ENCODE data around the gene JAZF1. TPM values are rescaled to one million over a fixed set of nuclear protein-coding genes. Genes with fewer than 3 reads are reported as not detected.

The JAZF1 gene
- total and polyA plus RNA-seq, 2 donors, result 3.9 to 14.5 TPM

- Histone ChIP-seq H3K4me1 (ENCODE audit: control insufficient read depth in 2 of 2, insufficient read depth in 2 of 2, low read length in 2 of 2) (no peaks in the 10 kb centered on the region), H3K4me3 (ENCODE audit: low read length in 2 of 2) (no peak overlapping the region), H3K36me3 (ENCODE audit: control insufficient read depth in 2 of 2, insufficient read depth in 2 of 2, low read length in 1 of 2) (no peaks in the 10 kb centered on the region), H3K9me3 (ENCODE audit: control insufficient read depth in 2 of 2, insufficient read depth in 1 of 2, low read length in 1 of 2) (no peaks in the 10 kb centered on the region), H3K27ac (ENCODE audit: low read depth in 1 of 2, low read length in 1 of 2) (peak overlapping the region in 1 of 2 donors; percentile 28), H3K27me3 (ENCODE audit: control insufficient read depth in 2 of 2, insufficient read depth in 1 of 2, low read length in 1 of 2) (no peaks in the 10 kb centered on the region)
- WGBS, result 45% methylated on average over 7 of the region's 7 CpGs
- DNase-seq (ENCODE audit: low read depth in 6 of 9, low spot score in 9 of 9), result peak in 1 of 9 donors; percentile 12
Measured at GRCh38 chr7:28005075-28005846, 175.3 kb downstream of the JAZF1 start.

GRCh38 chr7:28003408-28003807 lies 177.2 kb downstream of the JAZF1 start:
- H3K9me3 ChIP-seq (ENCODE audit: control insufficient read depth in 2 of 2, insufficient read depth in 1 of 2, low read length in 1 of 2), result no peaks in the 10 kb centered on the region
- H3K4me1 ChIP-seq (ENCODE audit: control insufficient read depth in 2 of 2, insufficient read depth in 2 of 2, low read length in 2 of 2), result no peaks in the 10 kb centered on the region
- H3K27ac ChIP-seq (ENCODE audit: low read depth in 1 of 2, low read length in 1 of 2), result no peak overlapping the region
- no peaks in the 10 kb centered on the region for H3K36me3 ChIP-seq (ENCODE audit: control insufficient read depth in 2 of 2, insufficient read depth in 2 of 2, low read length in 1 of 2)
- WGBS, result over 99% methylated on average over 2 of the region's 2 CpGs
- DNase-seq (ENCODE audit: low read depth in 6 of 9, low spot score in 9 of 9), result no peak
- no peak overlapping the region for H3K4me3 ChIP-seq (ENCODE audit: low read length in 2 of 2)
- H3K27me3 ChIP-seq (ENCODE audit: control insufficient read depth in 2 of 2, insufficient read depth in 1 of 2, low read length in 1 of 2), result no peaks in the 10 kb centered on the region

DNA sequence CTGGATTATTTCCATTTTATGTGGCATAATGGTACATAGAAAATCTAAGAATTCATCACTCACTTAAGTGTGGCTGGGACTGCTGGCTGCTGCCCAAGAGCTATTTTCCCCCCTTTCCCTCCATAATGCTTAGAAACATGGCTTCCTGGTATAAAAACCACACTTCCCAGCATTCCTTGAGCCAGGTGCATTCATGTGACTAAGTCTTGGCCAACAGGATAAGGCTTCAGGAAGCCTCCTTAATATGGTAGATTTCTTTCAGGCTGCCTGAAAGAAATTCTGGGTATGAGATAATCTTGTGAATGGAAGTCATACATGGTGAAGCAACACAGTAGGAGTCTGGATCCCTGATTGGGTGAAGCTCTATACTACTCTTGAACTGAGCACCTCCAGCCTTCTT lies 178.0 kb downstream of the JAZF1 start:
- no peaks in the 10 kb centered on the region for H3K27me3 ChIP-seq (ENCODE audit: control insufficient read depth in 2 of 2, insufficient read depth in 1 of 2, low read length in 1 of 2)
- H3K4me3 ChIP-seq (ENCODE audit: low read length in 2 of 2), result no peak overlapping the region
- H3K4me1 ChIP-seq (ENCODE audit: control insufficient read depth in 2 of 2, insufficient read depth in 2 of 2, low read length in 2 of 2), result no peaks in the 10 kb centered on the region
- no peaks in the 10 kb centered on the region for H3K9me3 ChIP-seq (ENCODE audit: control insufficient read depth in 2 of 2, insufficient read depth in 1 of 2, low read length in 1 of 2)
- no peaks in the 10 kb centered on the region for H3K36me3 ChIP-seq (ENCODE audit: control insufficient read depth in 2 of 2, insufficient read depth in 2 of 2, low read length in 1 of 2)
- DNase-seq (ENCODE audit: low read depth in 6 of 9, low spot score in 9 of 9), result no peak
- H3K27ac ChIP-seq (ENCODE audit: low read depth in 1 of 2, low read length in 1 of 2), result no peak overlapping the region

- no peak for DNase-seq (ENCODE audit: low read depth in 6 of 9, low spot score in 9 of 9)
- Histone ChIP-seq H3K4me3 (ENCODE audit: low read length in 2 of 2) (no peak overlapping the region), H3K27ac (ENCODE audit: low read depth in 1 of 2, low read length in 1 of 2) (no peak overlapping the region), H3K9me3 (ENCODE audit: control insufficient read depth in 2 of 2, insufficient read depth in 1 of 2, low read length in 1 of 2) (no peaks in the 10 kb centered on the region), H3K4me1 (ENCODE audit: control insufficient read depth in 2 of 2, insufficient read depth in 2 of 2, low read length in 2 of 2) (no peaks in the 10 kb centered on the region), H3K36me3 (ENCODE audit: control insufficient read depth in 2 of 2, insufficient read depth in 2 of 2, low read length in 1 of 2) (no peaks in the 10 kb centered on the region), H3K27me3 (ENCODE audit: control insufficient read depth in 2 of 2, insufficient read depth in 1 of 2, low read length in 1 of 2) (no peaks in the 10 kb centered on the region)
Measured at GRCh38 chr7:28001896-28002295, 178.7 kb downstream of the JAZF1 start.

- H3K27ac ChIP-seq (ENCODE audit: low read depth in 1 of 2, low read length in 1 of 2), result no peak overlapping the region
- H3K4me3 ChIP-seq (ENCODE audit: low read length in 2 of 2), result no peak overlapping the region
- DNase-seq (ENCODE audit: low read depth in 6 of 9, low spot score in 9 of 9), result no peak
- no peaks in the 10 kb centered on the region for H3K27me3 ChIP-seq (ENCODE audit: control insufficient read depth in 2 of 2, insufficient read depth in 1 of 2, low read length in 1 of 2)
- H3K4me1 ChIP-seq (ENCODE audit: control insufficient read depth in 2 of 2, insufficient read depth in 2 of 2, low read length in 2 of 2), result no peaks in the 10 kb centered on the region
- 96% methylated on average over 3 of the region's 3 CpGs for WGBS
- no peaks in the 10 kb centered on the region for H3K36me3 ChIP-seq (ENCODE audit: control insufficient read depth in 2 of 2, insufficient read depth in 2 of 2, low read length in 1 of 2)
- no peaks in the 10 kb centered on the region for H3K9me3 ChIP-seq (ENCODE audit: control insufficient read depth in 2 of 2, insufficient read depth in 1 of 2, low read length in 1 of 2)
Measured at GRCh38 chr7:27999829-28000228, 180.8 kb downstream of the JAZF1 start.

DNA sequence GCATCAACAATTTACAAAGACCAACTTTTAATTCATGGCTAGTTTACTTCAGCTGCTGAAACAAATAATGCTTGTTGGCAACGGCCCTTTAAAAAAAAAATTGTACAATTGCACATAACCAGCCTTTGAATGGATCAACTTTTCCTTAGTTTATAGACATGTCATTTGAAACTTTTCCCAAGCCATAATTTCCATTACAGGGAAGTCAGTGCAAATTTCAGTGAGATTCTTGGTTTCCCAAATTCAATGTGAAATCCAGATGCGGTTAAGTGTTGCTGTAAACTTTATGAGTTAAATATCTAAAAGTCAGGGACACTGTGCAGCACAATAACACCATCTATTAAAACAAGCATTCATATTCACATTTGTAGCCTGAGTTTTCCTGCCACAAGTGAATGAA lies 182.2 kb downstream of the JAZF1 start:
- DNase-seq (ENCODE audit: low read depth in 6 of 9, low spot score in 9 of 9), result no peak
- WGBS, result 50% methylated on average over 2 of the region's 2 CpGs
- no peaks in the 10 kb centered on the region for H3K4me1 ChIP-seq (ENCODE audit: control insufficient read depth in 2 of 2, insufficient read depth in 2 of 2, low read length in 2 of 2)

DNA sequence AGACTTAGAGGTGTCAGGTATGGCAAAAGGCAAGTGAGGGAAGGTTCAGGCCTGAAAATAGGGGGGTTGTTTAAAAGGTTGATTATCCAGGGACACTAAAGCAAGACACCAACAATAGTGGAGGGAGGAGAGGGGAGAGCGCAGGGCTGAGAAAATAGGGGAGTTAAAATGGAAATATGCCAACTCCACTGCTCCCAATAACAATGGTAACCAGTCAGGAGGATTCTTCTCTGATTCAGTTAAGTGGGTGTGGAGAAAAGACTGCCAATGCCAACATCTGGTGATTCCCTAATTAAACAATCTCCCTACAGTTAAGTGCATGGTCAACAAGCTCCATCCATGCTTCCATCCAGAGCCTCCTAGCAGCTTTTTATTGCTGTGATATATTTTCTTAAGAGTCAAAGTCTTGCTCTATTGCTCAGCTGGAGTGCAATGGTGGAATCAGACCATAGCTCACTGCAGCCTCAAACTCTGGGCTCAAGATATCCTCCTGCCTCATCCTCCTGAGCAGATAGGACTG lies 183.3 kb downstream of the JAZF1 start:
- H3K27me3 ChIP-seq (ENCODE audit: control insufficient read depth in 2 of 2, insufficient read depth in 1 of 2, low read length in 1 of 2), result no peaks in the 10 kb centered on the region
- no peaks in the 10 kb centered on the region for H3K36me3 ChIP-seq (ENCODE audit: control insufficient read depth in 2 of 2, insufficient read depth in 2 of 2, low read length in 1 of 2)
- H3K27ac ChIP-seq (ENCODE audit: low read depth in 1 of 2, low read length in 1 of 2), result no peak overlapping the region
- no peak overlapping the region for H3K4me3 ChIP-seq (ENCODE audit: low read length in 2 of 2)
- H3K9me3 ChIP-seq (ENCODE audit: control insufficient read depth in 2 of 2, insufficient read depth in 1 of 2, low read length in 1 of 2), result no peaks in the 10 kb centered on the region
- no peaks in the 10 kb centered on the region for H3K4me1 ChIP-seq (ENCODE audit: control insufficient read depth in 2 of 2, insufficient read depth in 2 of 2, low read length in 2 of 2)
- no peak for DNase-seq (ENCODE audit: low read depth in 6 of 9, low spot score in 9 of 9)
- WGBS, result 100% methylated on average over 1 of the region's 1 CpG

More for the DNA sequence above, 182.2 kb downstream of the JAZF1 start:
- H3K27me3 ChIP-seq (ENCODE audit: control insufficient read depth in 2 of 2, insufficient read depth in 1 of 2, low read length in 1 of 2), result no peaks in the 10 kb centered on the region
- no peak overlapping the region for H3K27ac ChIP-seq (ENCODE audit: low read depth in 1 of 2, low read length in 1 of 2)
- no peak overlapping the region for H3K4me3 ChIP-seq (ENCODE audit: low read length in 2 of 2)
- H3K36me3 ChIP-seq (ENCODE audit: control insufficient read depth in 2 of 2, insufficient read depth in 2 of 2, low read length in 1 of 2), result no peaks in the 10 kb centered on the region
- H3K9me3 ChIP-seq (ENCODE audit: control insufficient read depth in 2 of 2, insufficient read depth in 1 of 2, low read length in 1 of 2), result no peaks in the 10 kb centered on the region

DNA sequence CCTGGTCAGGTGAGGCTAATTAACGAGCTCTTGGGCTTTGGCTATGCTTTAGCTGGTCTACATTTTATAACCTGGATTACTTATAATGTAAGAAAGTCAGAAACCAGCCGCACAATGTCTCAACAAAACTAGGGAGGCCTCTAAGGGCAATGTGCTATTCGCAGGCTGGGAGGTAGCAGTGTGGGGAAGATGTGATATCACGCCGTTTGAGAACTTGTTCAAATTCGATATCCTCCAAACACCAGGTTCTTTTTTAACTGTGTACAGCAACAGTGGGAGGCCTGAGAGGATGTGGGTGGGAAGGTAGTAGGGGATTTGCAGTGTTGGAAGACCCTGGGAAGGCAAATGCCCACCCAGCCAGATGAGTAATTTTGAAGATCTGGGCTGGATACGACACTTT lies 184.5 kb downstream of the JAZF1 start:
- no peaks in the 10 kb centered on the region for H3K9me3 ChIP-seq (ENCODE audit: control insufficient read depth in 2 of 2, insufficient read depth in 1 of 2, low read length in 1 of 2)

GRCh38 chr7:27995228-27995627 lies 185.4 kb downstream of the JAZF1 start:
- DNase-seq (ENCODE audit: low read depth in 6 of 9, low spot score in 9 of 9), result no peak

More for the DNA sequence above, 184.5 kb downstream of the JAZF1 start:
- Histone ChIP-seq H3K27me3 (ENCODE audit: control insufficient read depth in 2 of 2, insufficient read depth in 1 of 2, low read length in 1 of 2) (no peaks in the 10 kb centered on the region), H3K36me3 (ENCODE audit: control insufficient read depth in 2 of 2, insufficient read depth in 2 of 2, low read length in 1 of 2) (no peaks in the 10 kb centered on the region), H3K27ac (ENCODE audit: low read depth in 1 of 2, low read length in 1 of 2) (no peak overlapping the region), H3K4me3 (ENCODE audit: low read length in 2 of 2) (no peak overlapping the region), H3K4me1 (ENCODE audit: control insufficient read depth in 2 of 2, insufficient read depth in 2 of 2, low read length in 2 of 2) (no peaks in the 10 kb centered on the region)
- DNase-seq (ENCODE audit: low read depth in 6 of 9, low spot score in 9 of 9), result no peak
- WGBS, result 98% methylated on average over 7 of the region's 7 CpGs

More at GRCh38 chr7:27995228-27995627, 185.4 kb downstream of the JAZF1 start:
- Histone ChIP-seq H3K9me3 (ENCODE audit: control insufficient read depth in 2 of 2, insufficient read depth in 1 of 2, low read length in 1 of 2) (no peaks in the 10 kb centered on the region), H3K27me3 (ENCODE audit: control insufficient read depth in 2 of 2, insufficient read depth in 1 of 2, low read length in 1 of 2) (no peaks in the 10 kb centered on the region), H3K36me3 (ENCODE audit: control insufficient read depth in 2 of 2, insufficient read depth in 2 of 2, low read length in 1 of 2) (no peaks in the 10 kb centered on the region), H3K4me1 (ENCODE audit: control insufficient read depth in 2 of 2, insufficient read depth in 2 of 2, low read length in 2 of 2) (no peaks in the 10 kb centered on the region), H3K4me3 (ENCODE audit: low read length in 2 of 2) (no peak overlapping the region), H3K27ac (ENCODE audit: low read depth in 1 of 2, low read length in 1 of 2) (no peak overlapping the region)
- WGBS, result 98% methylated on average over 3 of the region's 3 CpGs

All from thymus (tissue), 11 donors.